GM21515 (cell line): ENCODE results near the gene HSH2D.
"Not testable (repeated sequence)": the region's sequence is repeated elsewhere in the genome, so short reads cannot be mapped to it uniquely, and the experiment has no call there.

ENCODE experiments used
- ATAC-seq: cut with Tn5 transposase; IDR thresholded peaks from one replicate; pipeline ENCODE4 v1.9.1; 2021; ENCODE audit not compliant: unreplicated experiment

HSH2D gene

GRCh38 chr19:16154557-16154956, 11.1 kb downstream of the HSH2D start:
- ATAC-seq = no peak

GRCh38 chr19:16155128-16155527, 11.6 kb downstream of the HSH2D start:
- no peak for ATAC-seq

GRCh38 chr19:16156904-16157303, 13.4 kb downstream of the HSH2D start:
- ATAC-seq = no peak

GRCh38 chr19:16157601-16158000, 14.1 kb downstream of the HSH2D start:
- no peak for ATAC-seq

- ATAC-seq = no peak
These were observed 16.2 kb downstream of the HSH2D start for GRCh38 chr19:16159655-16160054.

GRCh38 chr19:16160445-16160942, 17.0 kb downstream of the HSH2D start:
- ATAC-seq = no peak

GRCh38 chr19:16160943-16161560, 17.6 kb downstream of the HSH2D start:
- ATAC-seq = no peak

GRCh38 chr19:16161840-16162239, 18.4 kb downstream of the HSH2D start:
- ATAC-seq = no peak

- ATAC-seq = no peak
These were observed 20.9 kb downstream of the HSH2D start for GRCh38 chr19:16164222-16164890.

GRCh38 chr19:16166417-16166816, 22.9 kb downstream of the HSH2D start:
- ATAC-seq = no peak

GRCh38 chr19:16167055-16167454, 23.6 kb downstream of the HSH2D start:
- ATAC-seq = no peak

GRCh38 chr19:16168465-16169081, 25.1 kb downstream of the HSH2D start:
- no peak for ATAC-seq

- ATAC-seq = no peak
These were observed 26.6 kb downstream of the HSH2D start for GRCh38 chr19:16170134-16170533.

- ATAC-seq = no peak
These were observed 32.5 kb downstream of the HSH2D start for GRCh38 chr19:16175954-16176353.

GRCh38 chr19:16178866-16179265, 35.4 kb downstream of the HSH2D start:
- not testable (repeated sequence) for ATAC-seq

GRCh38 chr19:16180611-16181010, 37.1 kb downstream of the HSH2D start:
- ATAC-seq = no peak

GRCh38 chr19:16184665-16185122, 41.2 kb downstream of the HSH2D start:
- ATAC-seq = no peak

- peak; percentile 74 for ATAC-seq
These were observed 41.8 kb downstream of the HSH2D start, which contains the start of gene FAM32A for GRCh38 chr19:16185123-16185767. FAM32A (plus strand) TSS chr19:16185410; CDS start chr19:16185443, 33 bp downstream.

GRCh38 chr19:16185768-16186123, 42.3 kb downstream of the HSH2D start:
- peak; percentile 15 for ATAC-seq

GRCh38 chr19:16188521-16188920, 45.0 kb downstream of the HSH2D start:
- no peak for ATAC-seq

GRCh38 chr19:16190198-16190597, 46.7 kb downstream of the HSH2D start:
- ATAC-seq = no peak

- no peak for ATAC-seq
These were observed 47.3 kb downstream of the HSH2D start for GRCh38 chr19:16190736-16191135.
